WERI-Rb-1 (cell line): Measurements from ENCODE around the gene ADK.

Experiments used
- DNase-seq: peaks from one replicate; pipeline ENCODE4 v3.0.0-alpha.2; 2020
- H3K27ac ChIP-seq: fragments of 250-450 bp; sonication (Bioruptor Pico); 2 replicates; pipeline ENCODE4 v1.5.1; 2020; ENCODE audit warnings: mild to moderate bottlenecking, moderate library complexity
- H3K27me3 ChIP-seq: fragments of 250-450 bp; sonication (Bioruptor Pico); 2 replicates; pipeline ENCODE4 v1.5.1; 2021; ENCODE audit warnings: mild to moderate bottlenecking, low read depth, moderate library complexity; ENCODE audit not compliant: insufficient read depth, severe bottlenecking
- H3K36me3 ChIP-seq: fragments of 250-450 bp; sonication (Bioruptor Pico); 2 replicates; pipeline ENCODE4 v1.5.1; 2020; ENCODE audit warnings: mild to moderate bottlenecking, moderate library complexity
- H3K4me3 ChIP-seq: 2 replicates; pipeline ENCODE4 v1.5.1; 2011; ENCODE audit warnings: low read depth, mild to moderate bottlenecking, control low read depth, low read length
- H3K9me3 ChIP-seq: fragments of 250-450 bp; sonication (Bioruptor Pico); 2 replicates; pipeline ENCODE4 v1.5.1; 2021; ENCODE audit warnings: mild to moderate bottlenecking, moderate library complexity; ENCODE audit not compliant: severe bottlenecking
- CTCF ChIP-seq: IDR thresholded peaks from 2 replicates; pipeline ENCODE4 v1.5.1; 2011; ENCODE audit warnings: low read depth, mild to moderate bottlenecking, control low read depth, inconsistent platforms, low read length

Gene ADK

DNA sequence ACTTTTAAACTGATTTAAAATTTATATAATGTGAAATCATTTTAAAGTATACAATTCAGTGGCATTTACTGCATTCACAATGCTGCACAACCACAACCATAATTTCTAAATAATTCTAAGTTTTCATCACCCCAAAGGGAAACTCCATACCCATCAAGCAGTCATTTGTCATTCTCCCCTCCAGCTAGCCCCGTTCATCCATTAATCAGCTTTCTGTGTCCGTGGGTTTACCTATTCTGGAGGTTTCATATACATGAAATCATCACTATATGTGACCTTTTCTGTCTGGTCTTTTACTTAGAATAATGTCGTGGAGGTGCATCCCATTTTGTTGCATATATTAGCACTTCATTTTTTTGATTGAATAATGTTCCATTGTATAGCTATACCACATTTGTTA lies 214.1 kb downstream of the ADK start:
- TF ChIP-seq CTCF, result no peak
- Histone ChIP-seq H3K27ac (no peak overlapping the region), H3K4me3 (no peak overlapping the region), H3K9me3 (no peaks in the 10 kb centered on the region), H3K36me3 (peaks cover 3% of the 10 kb centered on the region; the same call in 1 of the 2 replicates), H3K27me3 (no peaks in the 10 kb centered on the region)
- no peak for DNase-seq

DNA sequence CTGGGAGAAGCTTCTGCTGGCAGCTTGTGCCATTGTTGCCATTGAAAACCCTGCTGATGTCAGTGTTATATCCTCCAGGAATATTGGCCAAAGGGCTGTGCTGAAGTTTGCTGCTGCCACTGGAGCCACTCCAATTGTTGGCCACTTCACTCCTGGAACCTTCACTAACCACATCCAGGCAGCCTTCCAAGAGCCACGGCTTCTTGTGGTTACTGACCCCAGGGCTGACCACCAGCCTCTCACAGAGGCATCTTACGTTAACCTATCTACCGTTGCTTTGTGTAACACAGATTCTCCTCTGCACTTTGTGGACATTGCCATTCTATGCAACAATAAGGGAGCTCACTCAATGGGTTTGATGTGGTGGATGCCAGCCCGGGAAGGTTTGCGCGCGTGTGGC lies 220.7 kb downstream of the ADK start:
- no peaks in the 10 kb centered on the region for H3K27me3 ChIP-seq
- TF ChIP-seq CTCF, result no peak
- no peaks in the 10 kb centered on the region for H3K36me3 ChIP-seq
- H3K9me3 ChIP-seq, result no peaks in the 10 kb centered on the region
- H3K4me3 ChIP-seq, result no peak overlapping the region
- DNase-seq, result no peak
- H3K27ac ChIP-seq, result no peak overlapping the region

DNA sequence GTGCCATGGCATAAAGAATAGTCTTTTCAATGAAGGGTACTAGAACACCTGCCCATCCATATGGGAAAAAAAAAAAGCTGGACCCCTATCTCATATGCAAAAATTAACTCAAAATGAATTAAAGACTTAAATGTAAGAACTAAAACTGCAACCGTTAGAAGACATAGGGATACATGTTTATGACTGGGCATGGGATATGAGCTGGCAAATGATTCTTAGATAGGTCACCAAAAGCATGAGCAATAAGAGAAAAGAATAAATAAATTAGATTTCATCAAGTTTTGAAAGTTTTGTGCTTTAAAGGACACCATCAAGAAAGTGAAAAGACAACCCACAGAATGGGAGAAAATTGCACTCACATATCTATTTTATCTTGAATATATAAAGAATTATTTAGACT lies 222.0 kb downstream of the ADK start:
- Histone ChIP-seq H3K4me3 (no peak overlapping the region), H3K27me3 (no peaks in the 10 kb centered on the region), H3K36me3 (no peaks in the 10 kb centered on the region), H3K27ac (no peak overlapping the region), H3K9me3 (no peaks in the 10 kb centered on the region)
- TF ChIP-seq CTCF, result no peak
- DNase-seq, result no peak

GRCh38 chr10:74377476-74377875 lies 226.5 kb downstream of the ADK start:
- DNase-seq, result no peak

DNA sequence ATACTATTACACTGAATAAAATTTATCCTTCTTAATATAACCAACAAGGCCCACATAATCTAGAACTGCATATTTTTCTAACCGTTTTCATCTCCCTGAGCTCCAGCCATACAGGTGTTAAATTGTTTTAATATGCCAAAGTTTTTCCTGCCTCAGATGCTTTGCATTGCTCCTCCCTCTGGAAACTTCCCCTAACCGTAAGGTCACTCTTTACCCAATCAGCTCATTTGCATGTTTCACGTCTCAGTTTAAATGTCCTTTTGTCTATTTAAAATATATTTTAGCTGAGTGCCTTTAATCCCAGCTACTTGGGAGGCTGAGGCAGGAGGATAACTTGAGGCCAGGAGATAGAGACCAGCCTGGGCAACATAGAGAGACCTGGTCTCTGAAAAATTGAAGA lies 228.5 kb downstream of the ADK start:
- TF ChIP-seq CTCF, result no peak
- Histone ChIP-seq H3K27ac (no peak overlapping the region), H3K36me3 (no peaks in the 10 kb centered on the region), H3K9me3 (no peaks in the 10 kb centered on the region), H3K4me3 (no peak overlapping the region), H3K27me3 (no peaks in the 10 kb centered on the region)
- DNase-seq, result no peak

More at GRCh38 chr10:74377476-74377875, 226.5 kb downstream of the ADK start:
- no peaks in the 10 kb centered on the region for H3K36me3 ChIP-seq
- H3K27me3 ChIP-seq, result no peaks in the 10 kb centered on the region
- no peaks in the 10 kb centered on the region for H3K9me3 ChIP-seq
- H3K4me3 ChIP-seq, result no peak overlapping the region
- no peak for TF ChIP-seq CTCF
- H3K27ac ChIP-seq, result no peak overlapping the region

- H3K36me3 ChIP-seq, result no peaks in the 10 kb centered on the region
- H3K27ac ChIP-seq, result no peak overlapping the region
- no peaks in the 10 kb centered on the region for H3K9me3 ChIP-seq
- no peak for TF ChIP-seq CTCF
- H3K27me3 ChIP-seq, result no peaks in the 10 kb centered on the region
- no peak overlapping the region for H3K4me3 ChIP-seq
- DNase-seq, result no peak
Observed at GRCh38 chr10:74380795-74381194, 229.8 kb downstream of the ADK start.
